ENCODE data around the gene SPDYE18.
"Not testable (repeated sequence)": the region's sequence is repeated elsewhere in the genome, so short reads cannot be mapped to it uniquely, and the experiment has no call there.

SPDYE18 gene, protein sequence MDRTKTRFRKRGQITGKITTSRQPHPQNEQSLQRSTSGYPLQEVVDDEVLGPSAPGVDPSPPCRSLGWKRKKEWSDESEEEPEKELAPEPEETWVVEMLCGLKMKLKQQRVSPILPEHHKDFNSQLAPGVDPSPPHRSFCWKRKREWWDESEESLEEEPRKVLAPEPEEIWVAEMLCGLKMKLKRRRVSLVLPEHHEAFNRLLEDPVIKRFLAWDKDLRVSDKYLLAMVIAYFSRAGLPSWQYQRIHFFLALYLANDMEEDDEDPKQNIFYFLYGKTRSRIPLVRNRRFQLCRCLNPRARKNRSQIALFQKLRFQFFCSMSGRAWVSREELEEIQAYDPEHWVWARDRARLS

DNA sequence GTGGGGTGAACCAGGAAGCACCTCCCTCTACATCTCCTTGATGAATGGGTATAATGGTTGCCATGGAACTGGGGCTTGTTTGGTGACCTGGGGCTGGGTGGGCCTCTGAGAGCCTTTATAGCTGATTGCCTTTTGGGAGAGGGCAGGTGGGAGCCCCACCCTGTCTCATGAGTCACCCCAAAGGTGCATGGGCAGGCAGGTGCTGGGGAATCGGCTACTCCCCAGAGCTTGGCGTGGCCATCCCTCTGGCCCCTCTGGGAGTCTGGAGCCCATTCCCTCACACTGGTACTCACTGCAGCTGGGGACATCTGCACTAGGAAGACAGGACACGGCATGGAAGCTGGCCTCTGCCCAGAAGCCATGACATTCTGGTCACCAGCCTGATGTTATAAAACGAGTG lies at the start of gene SPDYE18:
TSS of gene SPDYE18 (minus strand) at position 2 of the 400 bp plus-strand sequence. CDS start 2,046 bp downstream, outside the sequence.
- in situ Hi-C loops (cut with HindIII; ENCODE audit: low sequenced_read_pairs), result not testable (repeated sequence)

DNA sequence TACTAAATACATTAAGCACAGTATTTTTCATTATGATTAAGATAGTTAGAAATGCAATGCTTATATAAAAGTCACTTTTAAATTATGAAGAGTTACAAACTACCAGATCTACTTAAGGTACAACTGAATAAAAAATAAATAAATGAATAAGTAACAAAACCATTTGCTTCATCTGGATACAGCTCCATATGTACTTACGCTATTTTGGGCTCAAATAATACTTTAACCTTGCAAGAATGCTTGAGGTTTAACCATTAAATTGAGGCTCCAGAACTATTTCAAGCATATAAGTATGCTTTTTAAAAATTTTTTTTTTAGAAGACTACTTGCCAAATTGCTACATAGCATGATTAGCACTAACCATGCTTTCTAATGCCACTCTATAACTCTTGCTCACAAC lies 46.0 kb upstream of the SPDYE18 start:
- in situ Hi-C loops (cut with HindIII; ENCODE audit: low sequenced_read_pairs), result not testable (repeated sequence)

DNA sequence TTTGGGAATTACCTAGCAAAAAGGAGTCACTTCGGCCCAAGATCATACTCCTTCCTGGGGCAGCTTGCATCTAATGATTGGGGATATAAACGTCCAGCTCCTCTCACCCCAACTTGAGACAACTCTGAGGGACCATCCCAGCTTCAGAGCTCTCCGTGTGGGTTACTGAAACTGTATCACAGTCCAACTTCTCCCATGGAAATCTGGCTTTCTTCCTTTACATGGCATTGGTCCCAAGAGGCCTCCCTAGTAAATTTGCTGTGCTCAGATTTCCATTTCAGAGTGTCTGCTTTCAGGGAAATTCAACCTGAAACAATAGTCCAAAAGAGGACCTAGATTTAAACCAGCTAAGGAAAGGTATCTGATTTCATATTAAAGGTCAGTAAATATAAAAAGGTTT lies 45.3 kb upstream of the SPDYE18 start:
- in situ Hi-C loops (cut with HindIII; ENCODE audit: low sequenced_read_pairs), result not testable (repeated sequence)

DNA sequence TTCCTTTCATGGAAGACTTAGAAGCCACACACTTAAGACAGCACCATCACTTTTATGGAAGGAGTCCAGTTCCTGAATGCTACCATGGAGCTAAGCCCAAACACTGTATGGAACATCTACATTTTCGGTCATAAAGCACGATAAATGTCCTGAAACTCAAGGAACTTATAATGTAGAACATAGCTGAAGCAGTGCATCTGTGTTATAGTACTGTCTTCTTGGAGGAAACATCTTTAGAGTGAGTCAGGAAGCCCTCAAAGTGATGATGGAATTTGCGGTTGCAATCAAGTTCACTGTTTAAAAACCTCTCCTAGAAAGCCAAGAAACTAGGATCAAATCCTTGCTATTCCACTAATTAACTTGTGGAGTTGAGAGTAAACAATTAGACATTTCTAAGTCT lies 43.5 kb upstream of the SPDYE18 start:
- in situ Hi-C loops (cut with HindIII; ENCODE audit: low sequenced_read_pairs), result not testable (repeated sequence)

GRCh38 chr7:77102671-77103070 lies 40.3 kb upstream of the SPDYE18 start:
- in situ Hi-C loops (cut with HindIII; ENCODE audit: low sequenced_read_pairs), result not testable (repeated sequence)

GRCh38 chr7:77101187-77101586 lies 38.8 kb upstream of the SPDYE18 start:
- in situ Hi-C loops (cut with HindIII; ENCODE audit: low sequenced_read_pairs), result not testable (repeated sequence)

DNA sequence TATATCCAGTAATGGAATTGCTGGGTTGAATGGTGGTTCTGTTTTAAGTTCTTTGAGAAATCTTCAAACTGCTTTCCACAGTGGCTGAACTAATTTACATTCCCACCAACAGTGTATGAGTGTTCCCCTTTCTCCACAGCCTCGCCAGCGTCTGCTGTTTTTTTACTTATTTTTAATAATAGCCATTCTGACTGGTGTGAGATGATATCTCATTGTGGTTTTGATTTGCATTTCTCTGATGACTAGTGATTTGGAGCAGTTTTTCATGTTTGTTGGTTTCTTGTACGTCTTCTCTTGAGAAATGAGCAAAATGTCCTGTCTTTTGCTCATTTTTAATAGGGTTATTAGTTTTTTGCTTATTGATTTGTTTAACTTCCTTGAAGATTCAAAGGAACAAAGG lies 38.1 kb upstream of the SPDYE18 start:
- in situ Hi-C loops (cut with HindIII; ENCODE audit: low sequenced_read_pairs), result not testable (repeated sequence)

GRCh38 chr7:77092301-77092700 lies 29.9 kb upstream of the SPDYE18 start:
- in situ Hi-C loops (cut with HindIII; ENCODE audit: low sequenced_read_pairs), result not testable (repeated sequence)

DNA sequence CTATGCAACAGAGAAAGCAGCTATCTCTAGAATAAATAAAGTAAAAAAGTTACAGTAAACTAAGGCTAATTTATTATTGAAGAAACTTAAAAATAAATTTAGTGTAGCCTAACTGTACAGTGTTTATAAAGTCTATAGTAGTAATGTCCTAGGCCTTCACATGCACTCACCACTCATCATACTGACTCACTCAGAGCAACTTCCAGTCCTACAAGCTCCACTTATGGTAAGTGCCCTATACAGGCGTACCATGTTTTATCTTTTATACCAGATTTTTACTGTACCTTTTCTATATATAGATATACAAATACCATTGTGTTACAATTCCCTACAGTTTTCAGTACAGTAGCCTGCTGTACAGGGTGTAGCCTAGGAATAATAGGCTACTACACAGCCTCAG lies 19.8 kb upstream of the SPDYE18 start:
- in situ Hi-C loops (cut with HindIII; ENCODE audit: low sequenced_read_pairs), result not testable (repeated sequence)

DNA sequence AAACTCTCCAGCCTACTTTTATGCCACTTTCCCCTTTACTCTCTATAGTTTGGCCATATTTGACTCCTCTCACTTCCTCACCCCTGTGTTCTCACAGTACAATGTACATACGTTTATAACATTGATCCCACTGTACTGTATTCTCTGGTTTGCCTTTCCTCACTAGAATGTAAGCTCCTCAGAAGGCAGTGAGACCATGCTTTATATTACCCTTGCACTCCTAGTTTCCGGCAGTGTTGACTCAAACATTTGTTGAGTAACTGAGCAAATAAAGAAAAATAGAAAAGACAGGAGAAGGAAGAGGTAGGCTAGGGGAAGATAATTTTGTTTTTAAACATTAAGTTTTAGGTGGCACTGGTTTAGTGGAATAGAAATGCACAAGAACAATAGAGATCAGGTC lies 17.9 kb upstream of the SPDYE18 start:
- in situ Hi-C loops (cut with HindIII; ENCODE audit: low sequenced_read_pairs), result not testable (repeated sequence)

GRCh38 chr7:77079624-77080023 lies 17.3 kb upstream of the SPDYE18 start:
- in situ Hi-C loops (cut with HindIII; ENCODE audit: low sequenced_read_pairs), result not testable (repeated sequence)

DNA sequence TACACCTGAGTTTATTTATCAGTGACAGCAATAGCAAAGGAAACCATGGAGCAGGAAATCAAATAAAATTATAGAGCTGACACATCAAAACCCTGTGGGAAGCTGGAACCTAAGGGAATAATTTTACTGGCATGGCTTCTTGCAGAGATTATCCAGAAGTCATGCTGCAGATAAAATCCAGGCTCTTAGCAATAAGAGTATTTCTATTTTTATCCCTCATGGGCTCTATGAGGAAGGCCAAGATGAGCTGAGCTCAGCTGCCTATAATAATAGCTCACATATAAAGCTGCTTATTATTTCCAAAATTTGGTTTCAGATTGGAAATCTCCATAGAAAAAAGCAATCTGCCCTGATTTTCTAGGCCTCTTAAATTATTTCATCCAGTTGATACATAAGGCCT lies 16.8 kb upstream of the SPDYE18 start:
- in situ Hi-C loops (cut with HindIII; ENCODE audit: low sequenced_read_pairs), result not testable (repeated sequence)

- in situ Hi-C loops (cut with HindIII; ENCODE audit: low sequenced_read_pairs), result not testable (repeated sequence)
Measured at GRCh38 chr7:77077060-77077459, 14.7 kb upstream of the SPDYE18 start.

GRCh38 chr7:77074786-77075396 lies 12.5 kb upstream of the SPDYE18 start:
- in situ Hi-C loops (cut with HindIII; ENCODE audit: low sequenced_read_pairs), result not testable (repeated sequence)

DNA sequence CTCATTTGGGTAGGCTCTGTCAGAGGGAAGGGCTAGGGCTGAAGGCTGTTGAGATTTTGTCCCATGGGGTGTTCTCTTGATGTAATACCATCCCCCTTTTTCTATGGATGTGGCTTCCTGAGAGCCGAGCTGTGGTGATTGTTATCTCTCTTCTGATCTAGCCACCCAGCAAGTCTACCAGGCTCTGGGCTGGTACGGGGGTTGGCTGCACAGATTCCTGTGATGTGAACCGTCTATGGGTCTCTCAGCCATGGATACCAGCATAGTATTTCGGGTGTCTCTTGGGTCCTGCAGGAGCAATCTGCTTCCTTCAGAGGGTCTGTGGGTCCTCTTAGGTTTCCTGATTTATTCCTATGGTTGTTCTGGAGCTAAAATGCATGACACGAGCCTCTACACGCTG lies 8.8 kb upstream of the SPDYE18 start:
- in situ Hi-C loops (cut with HindIII; ENCODE audit: low sequenced_read_pairs), result not testable (repeated sequence)

GRCh38 chr7:77065869-77066268 lies 3.5 kb upstream of the SPDYE18 start:
- in situ Hi-C loops (cut with HindIII; ENCODE audit: low sequenced_read_pairs), result not testable (repeated sequence)

GRCh38 chr7:77063732-77064131 lies 1.4 kb upstream of the SPDYE18 start:
- in situ Hi-C loops (cut with HindIII; ENCODE audit: low sequenced_read_pairs), result not testable (repeated sequence)

DNA sequence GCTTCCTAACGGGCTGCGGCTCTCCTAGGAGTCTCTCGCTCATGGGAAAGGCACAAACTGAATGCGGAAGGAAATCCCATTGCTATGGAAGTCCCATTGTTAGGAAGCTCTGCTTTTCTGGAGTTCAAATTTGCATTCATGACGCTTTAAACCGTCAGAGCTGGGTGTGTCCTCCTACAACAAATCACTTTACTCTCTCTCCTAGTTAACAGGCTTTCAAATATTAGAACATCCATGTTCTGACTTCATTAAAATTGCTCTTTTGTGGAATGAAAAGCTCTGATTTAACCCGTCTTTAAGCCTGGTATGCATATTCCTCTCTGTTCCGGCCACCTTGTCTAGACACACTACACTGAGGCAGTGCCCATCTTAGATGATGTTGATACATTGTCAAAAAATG lies 30.1 kb downstream of the SPDYE18 start, which contains the start of gene SPDYE17:
TSS of gene SPDYE17 (minus strand) at position 101 of the 400 bp plus-strand sequence. CDS start 1,791 bp downstream, outside the sequence.
- in situ Hi-C loops (cut with HindIII; ENCODE audit: low sequenced_read_pairs), result not testable (repeated sequence)

DNA sequence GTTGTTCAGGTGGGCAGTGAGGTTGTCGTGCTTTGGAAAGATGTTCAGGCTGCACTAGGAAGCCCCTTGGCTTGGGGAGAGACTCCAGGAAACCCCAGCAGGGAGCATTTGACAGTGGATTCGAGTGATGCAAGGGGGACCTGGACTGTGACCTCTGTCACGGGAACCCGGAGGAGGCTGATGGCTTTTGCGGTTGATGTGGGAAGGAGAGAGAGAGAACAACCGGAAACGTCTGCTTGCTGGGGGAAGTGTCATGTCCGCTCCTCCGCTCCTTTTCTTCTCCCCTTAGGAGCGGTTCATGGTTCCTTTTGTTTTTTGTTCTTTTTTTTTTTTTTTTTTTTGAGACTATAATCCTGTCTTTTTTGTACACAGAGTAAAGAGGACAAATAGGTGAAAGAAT lies 36.0 kb downstream of the SPDYE18 start:
- in situ Hi-C loops (cut with HindIII; ENCODE audit: low sequenced_read_pairs), result not testable (repeated sequence)

- in situ Hi-C loops (cut with HindIII; ENCODE audit: low sequenced_read_pairs), result not testable (repeated sequence)
Measured at GRCh38 chr7:77010074-77010680, 52.2 kb downstream of the SPDYE18 start.

DNA sequence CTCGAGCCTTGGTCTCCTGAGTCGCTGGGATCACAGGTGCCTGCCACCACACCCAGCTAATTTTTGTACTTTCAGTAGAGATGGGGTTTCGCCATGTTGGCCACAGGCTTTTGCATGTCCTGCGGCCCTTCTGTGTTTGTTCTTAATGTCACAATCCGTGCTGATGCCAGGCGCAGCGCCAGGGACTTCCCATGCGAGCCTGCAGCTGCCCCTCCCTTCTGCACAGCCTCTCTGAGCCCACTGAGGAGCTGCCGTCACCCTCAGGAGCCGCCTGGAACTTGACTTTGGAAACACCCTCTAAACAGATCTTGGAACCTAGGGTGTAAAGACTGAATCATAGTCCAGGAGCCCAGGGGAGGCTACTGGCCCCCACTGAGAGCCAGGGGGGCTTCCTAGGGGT lies 54.4 kb downstream of the SPDYE18 start:
- in situ Hi-C loops (cut with HindIII; ENCODE audit: low sequenced_read_pairs), result not testable (repeated sequence)

All from endothelial cell of hepatic sinusoid (primary cell).